H1 (cell line): ENCODE results near the gene TRAK1. TPM values are rescaled to one million over a fixed set of nuclear protein-coding genes. Genes with fewer than 3 reads are reported as not detected.

Experiments
- CTCF ChIA-PET: fragments of 300-600 bp; sonication (Branson Sonifier 250); formaldehyde crosslinking; loops from one replicate; lab custom pipeline; 2021; ENCODE audit not compliant: partially characterized antibody; lab: Charles Lee
- POLR2A ChIA-PET: fragments of 300-600 bp; sonication (Branson Sonifier 250); formaldehyde crosslinking; loops from one replicate; lab custom pipeline; 2021; ENCODE audit warnings: inconsistent platforms; ENCODE audit not compliant: partially characterized antibody; lab: Charles Lee
- DNase-seq, 2 experiments: peaks; one replicate each; pipeline versions ENCODE4 v3.0.0 to v3.0.0-alpha.2; 2010 to 2022; ENCODE audit warnings: low spot score in 2 of 2, low read depth in 1 of 2, mixed read lengths in 1 of 2
- FAIRE-seq: peaks from 2 replicates; lab custom pipeline; 2011; peaks lifted over from hg19 to GRCh38; lab: Jason Lieb, UNC
- H2AFZ ChIP-seq: 2 replicates; pipeline ENCODE4 v1.8.1; 2012; ENCODE audit warnings: low read length, inconsistent platforms
- H2AK5ac ChIP-seq: 2 replicates; pipeline ENCODE4 v1.6.1; 2013; ENCODE audit warnings: low read depth, low read length
- H2BK120ac ChIP-seq: replicated peaks from 2 replicates; pipeline ENCODE3; 2013; ENCODE audit warnings: low read depth, low read length, inconsistent platforms
- H2BK12ac ChIP-seq: 2 replicates; pipeline ENCODE4 v1.6.1; 2013; ENCODE audit warnings: low read depth, low read length
- H2BK15ac ChIP-seq: 2 replicates; pipeline ENCODE4 v1.6.1; 2013; ENCODE audit warnings: low read length
- H2BK20ac ChIP-seq: 2 replicates; pipeline ENCODE4 v1.6.1; 2013; ENCODE audit warnings: low read length
- H2BK5ac ChIP-seq: 2 replicates; pipeline ENCODE4 v1.6.1; 2013; ENCODE audit warnings: low read depth, low read length
- H3K14ac ChIP-seq: 2 replicates; pipeline ENCODE4 v1.6.1; 2013; ENCODE audit warnings: inconsistent platforms; ENCODE audit not compliant: insufficient read length
- H3K18ac ChIP-seq: 2 replicates; pipeline ENCODE4 v1.6.1; 2013; ENCODE audit warnings: low read length; ENCODE audit errors: extremely low read depth
- H3K23ac ChIP-seq: 2 replicates; pipeline ENCODE4 v1.6.1; 2013; ENCODE audit warnings: inconsistent platforms; ENCODE audit not compliant: insufficient read length
- H3K23me2 ChIP-seq: 2 replicates; pipeline ENCODE4 v1.6.1; 2013; ENCODE audit warnings: low read depth, low read length
- H3K27ac ChIP-seq: 2 replicates; pipeline ENCODE4 v1.6.1; 2011; ENCODE audit warnings: low read depth, low read length, inconsistent platforms
- H3K27me3 ChIP-seq, 4 experiments: replicated peaks in 1 of 4; 1 replicate in 1 of 4; 2 replicates in 3 of 4; pipeline versions ENCODE4 v1.6.1 to v1.8.1; 2011 to 2013; ENCODE audit warnings: low read length in 3 of 4, mild to moderate bottlenecking in 3 of 4, inconsistent platforms in 2 of 4, mixed read lengths in 2 of 4, moderate library complexity in 1 of 4; ENCODE audit not compliant: control insufficient read depth in 3 of 4, insufficient read depth in 3 of 4; ENCODE audit errors: extremely low read depth in 1 of 4
- H3K36me3 ChIP-seq, 4 experiments: 2 replicates each; pipeline versions ENCODE4 v1.6.1 to v1.8.1; 2011 to 2013; ENCODE audit warnings: mild to moderate bottlenecking in 4 of 4, low read length in 3 of 4, moderate library complexity in 2 of 4, control low read depth in 1 of 4, inconsistent platforms in 1 of 4; ENCODE audit not compliant: insufficient read depth in 4 of 4, control insufficient read depth in 2 of 4
- H3K4ac ChIP-seq: replicated peaks from 2 replicates; pipeline ENCODE3; 2013; ENCODE audit warnings: low read length, low read depth, mixed read lengths, inconsistent platforms; ENCODE audit not compliant: insufficient read length
- H3K4me1 ChIP-seq, 4 experiments: replicated peaks in 1 of 4; 1 replicate in 1 of 4; 2 replicates in 3 of 4; pipeline versions ENCODE4 v1.6.1 to v1.8.1; 2011 to 2013; ENCODE audit warnings: low read length in 3 of 4, inconsistent platforms in 2 of 4, mixed read lengths in 1 of 4; ENCODE audit not compliant: insufficient read depth in 4 of 4, control insufficient read depth in 3 of 4
- H3K4me2 ChIP-seq, 2 experiments: 2 replicates each; pipeline versions ENCODE4 v1.6.1 to v1.8.1; 2011 to 2013; ENCODE audit warnings: low read depth in 2 of 2, low read length in 2 of 2, control low read depth in 1 of 2, inconsistent platforms in 1 of 2, mild to moderate bottlenecking in 1 of 2; ENCODE audit not compliant: insufficient read depth in 1 of 2
- H3K4me3 ChIP-seq, 4 experiments: fragments of 200-600, 300-600 bp in 1 of 4; sonication (generic), shearing (Covaris generic), sonication (Bioruptor Twin) in 1 of 4; 2 replicates each; pipeline versions ENCODE4 v1.5.1 to v1.8.1; 2011 to 2016; ENCODE audit warnings: low read length in 4 of 4, low read depth in 3 of 4, control low read depth in 2 of 4, inconsistent platforms in 2 of 4, mild to moderate bottlenecking in 2 of 4, mixed read lengths in 1 of 4, moderate library complexity in 1 of 4; ENCODE audit not compliant: insufficient read depth in 2 of 4; ENCODE audit errors: extremely low read depth in 1 of 4
- H3K56ac ChIP-seq: replicated peaks from 2 replicates; pipeline ENCODE3; 2013; ENCODE audit warnings: low read depth, mild to moderate bottlenecking, mixed read lengths, low read length, inconsistent platforms; ENCODE audit not compliant: insufficient read length
- H3K79me1 ChIP-seq: 2 replicates; pipeline ENCODE4 v1.6.1; 2013; ENCODE audit warnings: low read depth, low read length, control low read depth
- H3K79me2 ChIP-seq, 2 experiments: 2 replicates each; pipeline versions ENCODE4 v1.6.1 to v1.8.1; 2012 to 2013; ENCODE audit warnings: low read length in 2 of 2, mild to moderate bottlenecking in 2 of 2, inconsistent platforms in 1 of 2; ENCODE audit not compliant: insufficient read depth in 2 of 2, control insufficient read depth in 1 of 2
- H3K9ac ChIP-seq, 4 experiments: replicated peaks in 1 of 4; 1 replicate in 1 of 4; 2 replicates in 3 of 4; pipeline versions ENCODE4 v1.6.1 to v1.8.1; 2011 to 2013; ENCODE audit warnings: low read depth in 3 of 4, low read length in 3 of 4, control low read depth in 2 of 4, mild to moderate bottlenecking in 2 of 4, moderate library complexity in 2 of 4, inconsistent platforms in 1 of 4; ENCODE audit errors: extremely low read depth in 1 of 4
- H3K9me3 ChIP-seq, 2 experiments: 2 replicates each; pipeline versions ENCODE4 v1.6.1 to v1.8.1; 2012 to 2013; ENCODE audit warnings: mild to moderate bottlenecking in 2 of 2, moderate library complexity in 2 of 2, control low read depth in 1 of 2, inconsistent platforms in 1 of 2, low read depth in 1 of 2, low read length in 1 of 2, mixed read lengths in 1 of 2; ENCODE audit not compliant: insufficient read depth in 2 of 2
- H4K20me1 ChIP-seq, 2 experiments: replicated peaks in 1 of 2; 2 replicates each; pipeline versions ENCODE3 to v1.8.1; 2011 to 2013; ENCODE audit warnings: inconsistent platforms in 2 of 2, low read length in 2 of 2, mild to moderate bottlenecking in 1 of 2; ENCODE audit not compliant: insufficient read depth in 2 of 2, control insufficient read depth in 1 of 2
- H4K5ac ChIP-seq: 2 replicates; pipeline ENCODE4 v1.6.1; 2013; ENCODE audit warnings: low read length, low read depth, mixed read lengths, inconsistent platforms; ENCODE audit not compliant: insufficient read length
- H4K8ac ChIP-seq: 2 replicates; pipeline ENCODE4 v1.8.0; 2013; ENCODE audit warnings: mild to moderate bottlenecking, moderate library complexity, low read length, inconsistent platforms; ENCODE audit not compliant: insufficient read depth; ENCODE audit errors: extremely low read depth
- H4K91ac ChIP-seq: replicated peaks from 2 replicates; pipeline ENCODE3; 2013; ENCODE audit warnings: low read length, mixed read lengths, inconsistent platforms; ENCODE audit not compliant: insufficient read length
- CREB1 ChIP-seq: IDR thresholded peaks from 2 replicates; pipeline ENCODE4 v1.6.1; 2012; ENCODE audit warnings: inconsistent platforms
- EP300 ChIP-seq, 2 experiments: IDR thresholded peaks; 1 replicate in 1 of 2; 2 replicates in 1 of 2; pipeline ENCODE4 v1.6.1; 2011 to 2012; ENCODE audit warnings: low read depth in 2 of 2, low read length in 2 of 2, mild to moderate bottlenecking in 2 of 2, borderline replicate concordance in 1 of 2, inconsistent platforms in 1 of 2, moderate library complexity in 1 of 2
- GABPA ChIP-seq: IDR thresholded peaks from 2 replicates; pipeline ENCODE4 v1.6.1; 2011; ENCODE audit warnings: mild to moderate bottlenecking, low read length, moderate library complexity, borderline replicate concordance; ENCODE audit not compliant: insufficient read depth
- GTF2F1 ChIP-seq: IDR thresholded peaks from 2 replicates; pipeline ENCODE4 v1.6.1; 2012; ENCODE audit warnings: low read depth, low read length, improper control_type of control experiment, borderline replicate concordance
- MAFK ChIP-seq: IDR thresholded peaks from 2 replicates; pipeline ENCODE4 v1.6.1; 2012; ENCODE audit warnings: low read depth, mild to moderate bottlenecking, improper control_type of control experiment, low read length
- MAX ChIP-seq: IDR thresholded peaks from 2 replicates; pipeline ENCODE4 v1.6.1; 2012; ENCODE audit warnings: inconsistent platforms
- POLR2A ChIP-seq, 2 experiments: IDR thresholded peaks; 1 replicate in 1 of 2; 2 replicates in 1 of 2; pipeline ENCODE4 v1.6.1; 2011; ENCODE audit warnings: low read depth in 2 of 2, low read length in 2 of 2, mild to moderate bottlenecking in 2 of 2; ENCODE audit errors: control extremely low read depth in 1 of 2
- RFX5 ChIP-seq: IDR thresholded peaks from 2 replicates; pipeline ENCODE4 v1.6.1; 2011; ENCODE audit warnings: low read depth, low read length, improper control_type of control experiment, borderline replicate concordance
- SAP30 ChIP-seq: fragments of 300-600 bp; sonication (generic); IDR thresholded peaks from 2 replicates; pipeline ENCODE4 v1.7.1; 2012; ENCODE audit warnings: low read length, moderate library complexity, mild to moderate bottlenecking, inconsistent platforms; ENCODE audit not compliant: insufficient read depth, insufficient replicate concordance
- TAF1 ChIP-seq: IDR thresholded peaks from 2 replicates; pipeline ENCODE4 v1.6.1; 2011; ENCODE audit warnings: mild to moderate bottlenecking, low read depth, low read length
- USF2 ChIP-seq: IDR thresholded peaks from 2 replicates; pipeline ENCODE4 v1.6.1; 2011; ENCODE audit warnings: low read length, improper control_type of control experiment
- WGBS, 2 experiments: shearing (Covaris generic) in 1 of 2; methylation state at CpG; one replicate each; pipeline versions ENCODE4 v1.1.6 to v1.1.7; 2013 to 2015; ENCODE audit warnings: low lambda C conversion rate in 2 of 2, mixed read lengths in 2 of 2, inconsistent platforms in 1 of 2, low coverage in 1 of 2, missing lambda C conversion rate in 1 of 2; ENCODE audit not compliant: insufficient replicate concordance in 2 of 2, insufficient coverage in 1 of 2, insufficient read length in 1 of 2; ENCODE audit errors: extremely low coverage in 1 of 2, missing lambda C conversion rate in 1 of 2; 5-methylcytosine and 5-hydroxymethylcytosine counted together
- polyA plus RNA-seq, 7 experiments: library from polyadenylated mRNA; depleted of rRNA in 3 of 7; stranded (reverse) in 5 of 7; unstranded in 2 of 7; fragments of >200 nt in 5 of 7; fragments of 200-250 nt in 2 of 7; gene quantifications; 1 replicate in 5 of 7; 2 replicates in 1 of 7; 4 replicates in 1 of 7; pipeline versions ENCODE4 v1.2.1 to v1.2.3, GENCODE V29; 2011 to 2013; ENCODE audit warnings: missing spikeins in 2 of 7, mixed read lengths in 2 of 7
- total RNA-seq: library from RNA; stranded (reverse); fragmentation: NEBNext Ultra II Directional; extraction: Animal tissue kit (Norgen Biotek cat#: 25700); gene quantifications from 2 replicates; pipeline ENCODE4 v1.2.1, GENCODE V29; 2021

The TRAK1 gene
- total and polyA plus RNA-seq, 2 of the 8 experiments (the other 6 are each of a cell fraction or from before 2014, with no cell fraction given), result 21.3 to 32.7 TPM

- Histone ChIP-seq H2AFZ (no peak overlapping the region), H3K56ac (no peak overlapping the region), H2BK15ac (no peak overlapping the region), H3K18ac (no peak overlapping the region), H2AK5ac (no peak overlapping the region), H3K27me3 (no peaks in the 10 kb centered on the region), H2BK20ac (no peak overlapping the region), H3K27ac (peak overlapping the region; percentile 41; the same call in 1 of the 2 replicates), H3K4me3 (no peak overlapping the region), H3K4ac (no peak overlapping the region), H2BK120ac (no peak overlapping the region), H3K14ac (no peak overlapping the region), H3K23me2 (no peaks in the 10 kb centered on the region), H3K36me3 (no peaks in the 10 kb centered on the region), H4K20me1 (peaks cover 0 to 2% of the 10 kb centered on the region in 2 experiments), H3K9me3 (no peaks in the 10 kb centered on the region), H4K8ac (no peak overlapping the region), H3K79me2 (peaks cover 0 to 66% of the 10 kb centered on the region in 2 experiments; a peak in 3 of 4 replicates), H3K9ac (peak overlapping the region in 1 of 4 experiments; percentile 2; a peak in 2 of 7 replicates), H4K5ac (no peak overlapping the region), H2BK12ac (no peak overlapping the region; the same call in 1 of the 2 replicates), H4K91ac (no peak overlapping the region), H2BK5ac (no peak overlapping the region), H3K4me1 (peaks cover 15 to 29% (median 18%) of the 10 kb centered on the region in 4 experiments), H3K4me2 (peak overlapping the region in 1 of 2 experiments; percentile 34; a peak in 2 of 4 replicates), H3K79me1 (peaks cover 3% of the 10 kb centered on the region), H3K23ac (no peak overlapping the region)
- DNase-seq (no peak), FAIRE-seq (no peak)
- ChIA-PET POLR2A (no interaction called here), CTCF (interaction anchor here (0.9 to 3.0 kb wide), 4 partner anchors 19 to 52 kb away, joined by 3 to 10 read pairs (median 4); no protein-coding TSS in a partner anchor)
- TF ChIP-seq CREB1, result no peak
- TF ChIP-seq POLR2A (IDR thresholded peaks at IDR 0.05; ENCODE audit: control extremely low read depth in 1 of 2, low read depth in 2 of 2, low read length in 2 of 2), result no peak
- no peak for TF ChIP-seq MAFK
- no peak for TF ChIP-seq GTF2F1
- TF ChIP-seq RFX5, result no peak
- TF ChIP-seq SAP30, result no peak
- TF ChIP-seq USF2, result no peak
- no peak for TF ChIP-seq EP300 (IDR thresholded peaks at IDR 0.05; ENCODE audit: borderline replicate concordance in 1 of 2, low read depth in 2 of 2, low read length in 2 of 2)
- no peak for TF ChIP-seq GABPA
- TF ChIP-seq TAF1, result no peak
- TF ChIP-seq MAX, result no peak
- WGBS, 2 experiments, result 80% methylated on average over 3 of the region's 3 CpGs; no CpG with 5 or more reads in 1 of the 2 experiments
These were observed 23.8 kb upstream of the TRAK1 start for GRCh38 chr3:42067326-42067725.
